ENCODE results near the gene PFKFB3.
A peak's percentile ranks its signal among the peaks of the same experiment; 100 is the strongest.
"Not testable (repeated sequence)": the region's sequence is repeated elsewhere in the genome, so short reads cannot be mapped to it uniquely, and the experiment has no call there.

The PFKFB3 gene

DNA sequence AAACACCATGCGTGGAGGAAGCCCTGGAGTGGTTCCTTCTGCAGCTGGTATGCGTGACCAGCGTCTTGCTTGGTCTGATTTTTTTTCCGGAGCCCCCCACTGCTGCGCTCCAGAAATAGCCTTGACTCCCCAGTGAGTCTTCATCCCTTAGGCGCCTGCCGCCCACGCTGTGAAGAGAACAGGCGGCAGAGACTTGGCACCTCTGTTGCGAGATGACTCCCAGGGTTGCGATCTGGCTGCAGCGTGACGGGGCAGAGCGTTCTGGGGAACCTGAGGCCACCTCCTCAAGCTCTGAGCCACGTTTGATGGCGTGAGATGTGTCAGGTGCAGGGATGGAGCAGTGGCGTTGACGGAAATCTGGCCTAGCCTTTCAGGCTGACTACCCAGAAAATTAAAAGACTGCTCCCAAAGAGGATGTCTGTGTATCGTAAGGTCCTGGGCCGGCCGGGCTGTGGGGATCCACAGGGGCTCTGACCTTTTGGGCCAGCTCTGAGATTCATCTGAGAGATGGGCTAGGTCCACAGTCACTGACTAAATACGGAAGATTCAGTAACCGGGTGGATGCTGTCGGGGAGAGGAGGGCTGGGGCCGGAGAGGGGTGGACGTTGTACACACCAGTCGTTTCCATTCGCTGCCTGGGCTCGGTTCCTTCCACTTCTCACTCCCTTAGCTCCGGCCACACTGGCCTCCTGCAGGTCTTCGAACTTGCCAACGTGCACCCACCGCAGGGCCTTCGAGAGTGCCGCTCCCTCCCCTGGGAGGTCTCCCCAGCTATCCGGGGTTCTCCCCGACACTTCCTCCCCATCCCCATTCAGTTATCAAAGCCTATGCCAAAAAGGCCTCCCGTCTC, 33.8 kb downstream of the PFKFB3 start:
- Mint-ChIP-seq H3K4me1 (peaks cover 5% of the 10 kb centered on the region), H3K36me3 (ENCODE audit: low read depth) (peaks cover 58% of the 10 kb centered on the region)

DNA sequence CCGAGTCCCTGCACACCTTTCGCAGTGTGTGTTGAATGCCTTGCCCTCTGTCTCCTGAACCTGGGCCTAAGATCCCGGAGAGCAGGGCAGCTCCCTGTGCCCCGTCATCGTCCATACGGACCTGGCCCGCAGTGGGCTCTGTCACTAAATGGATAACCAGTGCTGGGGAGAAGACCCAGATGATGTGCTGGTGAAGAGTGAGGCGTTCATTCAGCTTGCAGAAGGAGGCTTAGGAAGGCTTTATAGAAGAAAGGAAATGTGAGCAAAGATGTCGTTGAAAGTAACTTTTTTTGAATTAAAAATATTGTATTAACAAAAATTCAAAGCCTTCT, 34.4 kb downstream of the PFKFB3 start:
- Mint-ChIP-seq H3K9me3 (no peaks in the 10 kb centered on the region), H3K27me3 (ENCODE audit: low read depth) (no peaks in the 10 kb centered on the region), H3K4me3 (no peak overlapping the region), H3K4me1 (peaks cover 9% of the 10 kb centered on the region), H3K36me3 (ENCODE audit: low read depth) (peaks cover 53% of the 10 kb centered on the region), H3K27ac (no peak overlapping the region)
- TF ChIP-seq, protein P1, sequence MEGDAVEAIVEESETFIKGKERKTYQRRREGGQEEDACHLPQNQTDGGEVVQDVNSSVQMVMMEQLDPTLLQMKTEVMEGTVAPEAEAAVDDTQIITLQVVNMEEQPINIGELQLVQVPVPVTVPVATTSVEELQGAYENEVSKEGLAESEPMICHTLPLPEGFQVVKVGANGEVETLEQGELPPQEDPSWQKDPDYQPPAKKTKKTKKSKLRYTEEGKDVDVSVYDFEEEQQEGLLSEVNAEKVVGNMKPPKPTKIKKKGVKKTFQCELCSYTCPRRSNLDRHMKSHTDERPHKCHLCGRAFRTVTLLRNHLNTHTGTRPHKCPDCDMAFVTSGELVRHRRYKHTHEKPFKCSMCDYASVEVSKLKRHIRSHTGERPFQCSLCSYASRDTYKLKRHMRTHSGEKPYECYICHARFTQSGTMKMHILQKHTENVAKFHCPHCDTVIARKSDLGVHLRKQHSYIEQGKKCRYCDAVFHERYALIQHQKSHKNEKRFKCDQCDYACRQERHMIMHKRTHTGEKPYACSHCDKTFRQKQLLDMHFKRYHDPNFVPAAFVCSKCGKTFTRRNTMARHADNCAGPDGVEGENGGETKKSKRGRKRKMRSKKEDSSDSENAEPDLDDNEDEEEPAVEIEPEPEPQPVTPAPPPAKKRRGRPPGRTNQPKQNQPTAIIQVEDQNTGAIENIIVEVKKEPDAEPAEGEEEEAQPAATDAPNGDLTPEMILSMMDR (IDR thresholded peaks at IDR 0.05; ENCODE audit: unreplicated experiment in 3 of 3): no peak

More for the DNA sequence above, 33.8 kb downstream of the PFKFB3 start:
- Mint-ChIP-seq H3K9me3 (no peaks in the 10 kb centered on the region), H3K27me3 (ENCODE audit: low read depth) (no peaks in the 10 kb centered on the region), H3K4me3 (no peak overlapping the region), H3K27ac (no peak overlapping the region)
- TF ChIP-seq, protein P1 (IDR thresholded peaks at IDR 0.05; ENCODE audit: unreplicated experiment in 3 of 3): no peak

DNA sequence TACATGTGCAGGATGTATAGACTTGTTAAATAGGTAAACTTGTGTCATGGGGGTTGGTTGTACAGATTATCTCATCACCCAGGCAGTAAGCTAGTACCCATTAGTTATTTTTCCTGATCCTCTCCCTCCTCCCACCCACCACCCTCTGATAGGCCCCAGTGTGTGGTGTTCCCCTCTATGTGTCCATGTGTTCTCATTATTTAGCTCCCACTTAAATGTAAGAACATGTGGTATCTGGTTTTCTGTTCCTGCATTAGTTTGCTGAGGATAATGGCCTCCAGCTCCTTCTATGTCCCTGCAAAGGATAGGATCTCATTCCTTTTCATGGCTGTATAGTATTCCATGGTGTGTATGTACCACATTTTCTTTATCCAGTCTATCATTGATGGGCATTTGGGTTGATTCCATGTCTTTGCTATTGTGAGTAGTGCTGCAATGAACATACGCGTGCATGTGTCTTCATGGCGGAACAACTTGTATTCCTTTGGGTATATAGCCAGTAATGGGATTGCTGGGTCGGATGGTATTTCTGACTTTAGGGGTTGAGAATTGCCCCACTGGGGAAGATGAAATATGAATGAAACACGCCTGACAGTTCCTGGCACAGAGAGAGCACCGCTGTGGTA, 36.0 kb downstream of the PFKFB3 start:
- not testable (repeated sequence) for H3K9me3 Mint-ChIP-seq; H3K4me3 Mint-ChIP-seq; H3K27me3 Mint-ChIP-seq (ENCODE audit: low read depth)
- Mint-ChIP-seq H3K36me3 (ENCODE audit: low read depth) (peaks cover 39% of the 10 kb centered on the region), H3K27ac (peak overlapping the region in 2 of 3 experiments; percentile 55 to 76), H3K4me1 (peaks cover 11% of the 10 kb centered on the region)

DNA sequence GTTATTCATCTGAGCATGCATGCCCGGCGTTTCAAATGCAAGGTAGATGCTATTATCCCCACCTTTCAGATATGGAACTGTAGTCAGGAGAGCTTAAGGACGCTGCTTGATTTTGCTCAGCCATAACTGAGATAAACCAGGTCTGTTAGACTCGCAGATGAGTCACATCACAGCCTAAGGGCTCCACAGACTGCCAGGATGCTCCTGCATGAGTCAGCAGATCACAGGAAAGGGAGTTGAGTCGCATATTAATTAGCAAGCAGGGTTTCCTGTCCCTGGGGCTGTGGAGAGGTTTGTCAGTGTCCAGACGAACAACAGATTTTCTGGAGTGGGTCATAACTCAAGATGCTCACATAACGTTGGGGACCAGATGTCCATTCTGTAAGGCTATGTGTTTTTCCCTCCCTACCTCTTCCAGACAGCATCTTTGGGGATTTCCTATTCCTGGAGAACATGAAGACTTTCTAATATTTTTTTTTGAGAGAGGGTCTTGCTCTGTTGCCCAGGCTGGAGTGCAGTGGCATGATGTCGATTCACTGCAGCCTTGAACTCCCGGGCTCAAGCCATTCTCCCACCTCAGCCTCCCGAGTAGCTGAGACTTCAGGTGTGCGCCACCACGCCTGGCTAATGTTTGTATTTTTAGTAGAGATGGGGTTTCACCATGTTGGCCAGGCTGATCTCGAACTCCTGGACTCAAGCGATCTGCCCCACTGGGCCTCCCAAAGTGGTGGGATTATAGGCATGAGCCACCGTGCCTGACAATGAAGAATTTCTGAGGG, 36.7 kb downstream of the PFKFB3 start:
- TF ChIP-seq, protein P1 (IDR thresholded peaks at IDR 0.05; ENCODE audit: unreplicated experiment in 3 of 3): no peak
- H3K36me3 Mint-ChIP-seq (ENCODE audit: low read depth): peaks cover 32% of the 10 kb centered on the region
- H3K4me3 Mint-ChIP-seq: no peak overlapping the region
- peaks cover 11% of the 10 kb centered on the region for H3K4me1 Mint-ChIP-seq
- H3K9me3 Mint-ChIP-seq: no peaks in the 10 kb centered on the region
- peak overlapping the region in 2 of 3 experiments; percentile 55 to 76 for H3K27ac Mint-ChIP-seq
- no peaks in the 10 kb centered on the region for H3K27me3 Mint-ChIP-seq (ENCODE audit: low read depth)

DNA sequence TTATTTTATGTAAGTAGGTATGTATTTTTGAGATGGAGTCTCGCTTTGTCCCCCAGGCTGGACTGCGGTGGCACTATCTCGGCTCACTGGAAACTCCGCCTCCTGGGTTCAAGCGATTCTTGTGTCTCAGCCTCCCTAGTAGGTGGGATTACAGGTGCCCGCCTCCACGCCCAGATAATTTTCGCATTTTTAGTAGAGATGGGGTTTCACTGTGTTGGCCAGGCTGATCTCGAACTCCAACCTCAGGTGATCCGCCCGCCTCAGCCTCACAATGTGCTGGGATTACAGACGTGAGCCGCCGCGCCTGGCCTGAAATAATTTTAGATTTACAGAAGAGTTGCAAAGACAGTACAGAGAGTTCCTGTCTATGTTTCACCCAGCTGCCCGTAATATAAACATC, 37.5 kb downstream of the PFKFB3 start:
- TF ChIP-seq, protein P1 (IDR thresholded peaks at IDR 0.05; ENCODE audit: unreplicated experiment in 3 of 3): no peak
- peak overlapping the region in 1 of 3 experiments; percentile 62 for H3K27ac Mint-ChIP-seq

DNA sequence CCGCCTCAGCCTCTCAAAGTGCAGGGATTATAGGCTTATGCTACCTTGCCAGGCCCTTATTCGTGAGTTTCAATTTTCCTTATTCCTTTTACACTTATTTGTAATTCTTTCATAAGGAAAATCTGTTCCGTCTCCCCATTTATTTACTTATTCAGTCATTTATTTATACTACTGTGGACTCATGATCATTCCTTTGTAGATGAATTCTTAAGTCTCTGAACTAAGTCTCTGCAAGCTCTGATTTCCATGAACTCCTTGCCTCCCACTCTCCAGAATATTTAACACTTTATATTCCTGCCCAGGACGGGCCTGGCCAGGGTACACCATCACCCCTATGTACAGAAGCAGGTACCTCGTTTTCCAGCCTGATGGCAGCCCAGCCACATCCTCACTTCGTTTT, 39.4 kb downstream of the PFKFB3 start:
- H3K9me3 Mint-ChIP-seq: no peaks in the 10 kb centered on the region
- H3K36me3 Mint-ChIP-seq (ENCODE audit: low read depth): peaks cover 7% of the 10 kb centered on the region
- TF ChIP-seq, protein P1 (IDR thresholded peaks at IDR 0.05; ENCODE audit: unreplicated experiment in 3 of 3): no peak
- no peak overlapping the region for H3K4me3 Mint-ChIP-seq
- H3K27ac Mint-ChIP-seq: peak overlapping the region; percentile 23 to 77 (median 45)
- peaks cover 16% of the 10 kb centered on the region for H3K4me1 Mint-ChIP-seq
- H3K27me3 Mint-ChIP-seq (ENCODE audit: low read depth): no peaks in the 10 kb centered on the region

More for the DNA sequence above, 37.5 kb downstream of the PFKFB3 start:
- Mint-ChIP-seq H3K4me1 (peaks cover 11% of the 10 kb centered on the region), H3K9me3 (no peaks in the 10 kb centered on the region), H3K27me3 (ENCODE audit: low read depth) (no peaks in the 10 kb centered on the region), H3K4me3 (no peak overlapping the region), H3K36me3 (ENCODE audit: low read depth) (peaks cover 25% of the 10 kb centered on the region)
